Activated CD4-positive, alpha-beta T cell treated with anti-CD3 and anti-CD28 coated beads, Interleukin-2, amount 50 U/mL, for 4 hours (primary cell): ENCODE data around the gene HMG20A.
"Not testable (repeated sequence)": the region's sequence is repeated elsewhere in the genome, so short reads cannot be mapped to it uniquely, and the experiment has no call there.

Source experiments
- DNase-seq, 2 experiments: peaks; one replicate each; pipeline ENCODE4 v3.0.0-alpha.2; 2020

Gene HMG20A

DNA sequence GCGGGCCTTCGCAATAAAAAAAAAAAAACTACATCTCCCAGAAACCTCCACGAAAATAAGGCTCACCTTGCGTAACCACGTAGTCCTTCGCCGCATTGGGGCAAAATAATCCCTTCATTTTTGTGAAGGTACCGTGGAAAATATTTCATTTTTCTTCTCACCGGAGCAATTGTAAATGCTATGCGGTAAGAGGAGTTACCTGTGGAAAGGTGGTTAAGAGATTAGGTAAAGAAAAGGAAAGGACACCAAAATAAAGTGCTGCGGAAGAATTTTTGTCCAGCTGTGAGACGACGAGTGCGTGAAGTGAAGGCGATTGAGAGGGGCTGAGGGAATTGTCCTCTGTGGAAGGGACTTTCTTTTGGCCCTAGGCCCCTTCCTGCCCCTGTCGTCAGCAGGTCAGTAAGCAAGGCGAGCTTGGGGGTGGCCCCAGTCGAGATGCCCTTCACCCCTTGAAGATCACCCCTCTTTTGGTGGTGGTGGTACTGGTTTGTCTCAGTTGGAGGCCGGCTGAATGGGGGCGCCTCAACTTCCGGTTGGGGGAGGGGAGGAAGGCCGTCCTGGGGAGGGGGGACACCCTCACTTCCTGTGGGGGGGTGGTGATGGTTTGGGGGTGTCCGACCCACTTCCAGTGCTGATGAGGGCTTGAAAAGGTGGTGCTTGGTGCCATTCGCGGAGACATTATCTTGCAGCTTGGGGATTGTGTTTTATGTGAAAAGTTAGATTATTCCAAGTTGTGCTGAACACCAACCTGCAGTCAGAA lies at the start of gene HMG20A:
HMG20A (plus strand) TSS at position 279 of the 760 bp plus-strand sequence. CDS start 37,520 bp downstream, outside the sequence.
- peak; percentile 23 to 24 for DNase-seq

DNA sequence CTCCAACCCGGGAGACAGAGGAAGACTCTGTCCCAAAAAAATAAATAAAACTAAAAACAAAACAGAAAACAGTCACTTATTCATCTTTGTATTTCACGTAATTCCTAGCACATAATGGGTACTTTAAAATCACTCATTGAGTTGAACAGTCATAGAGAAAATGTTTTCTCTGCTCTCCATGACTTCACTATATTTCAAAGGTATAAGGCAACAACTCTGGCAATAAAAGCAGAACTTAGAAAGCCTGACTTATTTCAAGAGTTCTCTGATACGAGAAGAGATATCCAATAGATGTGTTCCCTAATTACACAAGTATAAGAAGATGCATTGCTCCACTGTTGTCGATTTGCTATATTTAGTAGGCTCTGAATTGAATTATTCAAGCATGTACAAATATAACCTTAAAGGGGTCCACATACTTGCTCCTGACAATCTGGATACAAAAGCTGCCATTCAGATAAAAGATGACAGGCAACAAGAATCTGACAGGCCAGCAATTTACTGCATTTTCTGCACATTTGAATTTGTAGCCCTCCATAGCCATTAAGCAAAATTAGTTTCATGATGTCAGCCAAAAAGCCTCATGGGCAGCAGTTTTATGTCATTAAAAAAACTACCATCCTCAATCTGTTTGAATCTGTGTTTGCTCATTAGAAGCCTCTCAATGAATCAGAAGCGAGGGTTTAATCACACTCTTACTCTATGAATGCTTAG lies 48.7 kb upstream of the HMG20A start:
- no peak for DNase-seq

DNA sequence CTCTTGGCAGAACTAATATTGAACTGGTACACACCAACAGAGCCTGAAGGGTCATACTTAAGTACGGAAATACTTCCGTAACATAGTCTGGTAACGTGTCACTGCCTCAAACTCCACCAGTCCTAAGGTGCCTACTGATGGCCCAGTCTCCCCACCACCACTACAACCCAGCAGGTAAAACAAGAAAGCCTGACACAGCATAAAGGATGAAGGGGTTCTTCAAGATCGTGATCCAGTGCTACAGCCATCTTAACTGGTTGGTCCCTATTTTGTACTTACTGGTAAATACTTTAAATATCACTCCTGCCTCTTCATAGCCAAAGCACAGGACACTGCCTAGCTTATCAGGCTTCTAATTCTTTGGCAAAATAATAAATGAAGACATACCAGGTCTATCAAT lies 47.2 kb upstream of the HMG20A start:
- no peak for DNase-seq

DNA sequence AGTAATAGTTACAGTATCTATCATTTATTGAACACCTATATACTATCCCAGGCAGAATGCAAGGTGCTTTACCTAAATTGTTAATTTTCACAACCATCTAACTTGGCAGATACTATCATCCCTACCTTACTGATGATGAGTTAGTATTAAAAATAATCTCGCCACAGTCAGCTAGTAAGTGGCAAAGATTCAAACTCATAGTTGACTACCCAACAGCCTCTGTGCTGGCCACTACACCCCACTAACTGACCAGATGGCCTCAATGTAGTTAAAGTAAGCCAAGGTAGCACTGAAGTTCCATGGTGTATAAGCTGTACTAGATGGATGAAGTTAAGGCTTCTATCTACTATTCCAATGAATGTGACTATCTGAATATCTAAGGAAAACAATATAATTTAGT lies 45.6 kb upstream of the HMG20A start:
- DNase-seq, result no peak

DNA sequence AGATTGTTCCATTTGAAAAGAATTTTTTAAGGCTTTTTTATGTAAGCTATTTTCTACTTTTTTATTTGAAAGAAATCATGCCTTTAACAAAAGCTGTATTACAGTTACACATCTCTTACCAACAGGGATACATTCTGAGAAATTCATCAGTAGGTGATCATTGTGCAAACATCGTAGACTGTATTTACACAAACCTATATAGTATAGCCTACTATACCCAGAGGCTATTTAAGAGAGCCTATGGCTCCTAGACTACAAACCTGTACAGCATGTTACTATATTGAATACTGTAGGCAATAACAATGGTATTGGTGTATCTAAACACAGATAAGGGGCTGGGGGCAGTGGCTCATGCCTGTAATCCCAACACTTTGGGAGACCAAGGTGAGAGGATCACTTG lies 43.9 kb upstream of the HMG20A start:
- DNase-seq, result no peak

DNA sequence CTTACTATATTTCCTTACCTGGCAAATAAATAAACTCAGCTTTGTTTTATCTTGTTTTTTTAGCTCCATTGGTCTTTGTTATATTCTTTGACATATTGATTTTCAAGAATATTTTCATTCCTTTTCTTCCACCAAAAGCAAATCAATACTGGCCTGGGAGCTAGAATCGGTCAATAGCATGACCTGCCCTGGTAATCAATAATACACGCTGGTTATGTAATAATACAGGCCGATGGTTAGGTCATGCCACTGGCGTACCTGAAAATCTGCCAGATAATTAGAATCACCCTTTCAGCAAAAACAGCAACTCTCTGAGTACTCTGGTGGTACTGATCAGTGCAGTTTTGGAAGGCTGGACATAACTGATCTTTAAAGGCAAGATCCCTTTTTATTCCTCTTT lies 40.7 kb upstream of the HMG20A start:
- no peak for DNase-seq

DNA sequence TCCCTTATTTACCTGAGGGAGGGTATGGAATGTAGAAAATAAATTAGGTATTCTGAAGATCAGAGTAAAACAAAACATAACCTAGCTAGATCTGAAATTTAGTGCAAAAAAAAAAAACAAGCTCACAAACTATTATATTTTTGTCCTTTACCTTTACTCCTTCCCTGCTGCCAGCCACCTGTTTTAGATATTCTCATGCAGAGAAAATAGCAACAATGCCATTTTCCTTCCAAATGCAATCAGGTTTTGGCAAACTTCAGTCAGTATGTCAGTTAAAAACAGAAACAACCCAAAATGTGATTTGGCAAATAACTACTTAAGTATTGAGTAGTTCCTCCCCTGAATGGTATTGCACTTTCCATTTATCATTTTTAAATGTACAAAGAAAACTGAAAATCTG lies 36.6 kb upstream of the HMG20A start:
- DNase-seq, result no peak

DNA sequence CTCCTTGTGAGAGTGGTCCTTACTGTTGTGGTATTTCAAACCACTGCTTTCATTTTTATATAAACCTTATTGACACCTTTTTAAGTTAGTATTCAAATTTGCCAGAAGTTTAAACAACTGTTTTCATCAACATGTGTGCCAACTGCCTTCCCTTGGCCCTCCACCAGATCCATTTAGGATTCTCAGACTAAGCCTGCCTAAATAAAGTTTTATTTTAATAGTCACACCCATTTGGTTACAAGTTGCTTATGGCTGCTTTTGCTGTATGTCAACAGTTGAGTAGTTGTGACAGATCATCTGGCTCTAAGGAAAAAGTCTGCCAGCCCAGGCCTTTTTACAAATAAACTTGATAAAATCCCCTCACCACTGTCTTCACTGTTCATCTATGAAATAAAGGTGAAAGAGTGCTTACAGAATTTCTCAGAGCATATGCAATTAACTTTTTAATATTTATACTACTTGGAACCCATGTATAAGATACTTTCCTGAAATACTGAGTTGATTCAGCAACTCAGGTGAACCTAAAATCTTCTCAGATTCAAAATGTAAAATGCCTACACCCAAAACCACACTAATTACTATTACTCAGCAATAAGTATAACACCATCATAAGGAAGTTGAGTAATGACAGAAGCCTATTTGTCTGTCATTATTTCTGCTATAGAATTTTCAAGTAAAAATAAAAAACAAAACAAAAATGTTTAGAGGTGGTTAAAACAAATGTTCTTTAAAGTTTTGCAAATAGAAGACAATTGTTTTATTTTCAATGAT lies 35.9 kb upstream of the HMG20A start:
- no peak for DNase-seq

DNA sequence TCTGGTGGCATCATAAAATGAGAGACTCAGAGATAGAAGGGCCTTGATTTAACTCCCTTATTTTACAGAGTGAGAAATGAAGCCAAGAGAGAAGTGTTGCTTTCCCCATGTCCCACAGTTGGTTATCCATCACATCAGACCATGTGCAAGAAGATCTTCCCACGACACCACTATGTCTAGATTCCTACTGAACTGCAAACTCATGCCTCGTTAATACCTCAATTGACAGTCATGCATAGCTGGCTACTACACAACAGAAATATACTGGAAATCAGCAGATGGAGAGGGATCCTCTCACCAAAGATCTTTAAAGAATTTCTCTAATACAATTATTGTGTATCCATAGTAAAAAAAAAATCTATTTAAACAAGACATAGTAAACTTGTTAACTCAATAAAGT lies 34.1 kb upstream of the HMG20A start:
- DNase-seq, result no peak

DNA sequence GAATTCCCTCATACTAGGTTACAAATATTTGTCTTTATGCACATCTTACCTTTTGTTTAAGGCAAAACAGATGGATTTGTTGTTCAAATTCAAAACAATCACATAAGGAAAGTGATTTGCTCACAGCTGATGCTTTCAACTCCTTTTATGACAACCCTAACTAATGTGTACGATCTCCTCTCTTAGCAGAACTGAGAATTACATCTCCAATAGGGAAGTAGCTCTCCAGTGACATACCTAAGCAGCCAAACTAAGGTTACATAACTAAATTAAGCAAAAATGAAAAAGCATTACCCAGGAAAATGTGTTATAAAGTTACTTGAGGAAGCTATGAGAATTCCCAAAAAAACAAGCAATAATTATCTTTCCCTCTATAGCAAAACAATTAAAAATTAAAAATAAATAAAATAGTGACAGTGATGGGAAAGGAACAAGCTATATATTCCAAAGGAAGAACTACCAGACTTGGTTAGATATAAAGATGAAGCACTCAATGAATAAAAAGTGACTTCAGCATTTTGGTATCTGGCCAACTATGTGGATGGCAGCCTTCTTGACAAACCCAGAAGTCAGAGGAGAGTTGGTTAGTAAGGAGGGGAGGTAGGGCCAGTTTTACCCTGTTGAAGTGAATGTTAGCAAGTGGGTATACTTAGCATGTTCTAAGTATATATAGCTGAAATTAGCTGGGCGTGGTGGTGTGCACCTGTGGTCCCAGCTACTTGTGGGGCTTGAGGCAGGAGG lies 33.2 kb upstream of the HMG20A start:
- DNase-seq, result no peak

DNA sequence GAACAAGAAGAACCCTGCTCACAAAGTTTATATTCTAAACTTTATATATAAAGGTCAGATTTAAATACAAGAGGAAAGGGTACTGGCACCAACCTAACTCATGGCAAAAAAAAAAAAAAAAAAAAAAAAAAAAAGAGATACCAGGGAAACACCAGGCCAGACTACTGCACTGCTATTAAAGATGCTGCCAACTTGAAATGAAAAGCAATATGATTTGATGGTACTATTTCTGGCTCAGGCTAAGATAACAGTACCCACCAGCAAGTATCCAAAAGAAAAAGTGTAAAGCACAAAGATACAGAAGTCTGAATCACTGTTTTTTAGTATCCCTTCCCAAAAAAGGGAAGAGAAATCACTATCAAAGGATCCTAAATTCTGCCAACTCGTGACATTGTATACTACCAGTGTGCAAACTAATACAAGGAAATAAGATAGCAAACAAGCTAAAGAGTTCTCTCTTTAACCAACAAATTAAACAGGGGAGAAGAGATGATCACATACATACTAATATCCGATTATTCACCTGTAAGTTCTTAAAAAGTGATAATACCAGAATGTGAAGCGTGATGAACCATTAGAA lies 29.2 kb upstream of the HMG20A start:
- DNase-seq, result no peak

DNA sequence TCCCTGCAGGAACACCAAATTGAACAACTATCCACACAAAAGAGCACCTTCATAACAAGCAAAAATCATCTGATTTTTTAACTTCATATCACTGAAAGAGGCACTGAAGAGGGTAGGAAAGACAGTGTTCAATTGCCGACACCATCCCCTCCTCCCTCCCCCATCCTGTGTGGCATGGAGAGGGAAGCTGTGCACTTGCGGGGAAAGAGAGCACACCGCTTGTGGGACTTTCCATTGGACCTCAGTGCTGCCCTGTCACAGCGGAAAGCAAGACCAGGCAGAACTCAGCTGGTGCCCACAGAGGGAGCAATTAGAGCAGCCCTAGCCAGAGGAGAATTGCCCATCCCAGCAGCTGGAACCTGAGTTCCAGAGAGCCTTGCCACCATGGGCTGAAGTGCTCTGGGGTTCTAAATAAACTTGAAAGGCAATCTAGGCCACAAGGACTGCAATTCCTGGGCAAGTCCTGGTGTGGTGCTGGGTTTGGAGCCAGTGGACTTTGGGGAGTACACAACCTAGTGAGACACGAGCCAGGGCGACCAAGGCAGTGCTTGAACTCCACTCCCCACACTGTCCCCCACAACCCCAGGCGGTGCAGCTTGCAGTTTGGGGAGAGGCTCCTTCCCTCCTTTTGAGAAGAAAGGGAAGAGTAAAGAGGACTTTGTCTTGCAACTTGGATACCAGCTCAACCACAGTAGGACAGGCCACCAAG lies 27.8 kb upstream of the HMG20A start:
- no peak for DNase-seq

DNA sequence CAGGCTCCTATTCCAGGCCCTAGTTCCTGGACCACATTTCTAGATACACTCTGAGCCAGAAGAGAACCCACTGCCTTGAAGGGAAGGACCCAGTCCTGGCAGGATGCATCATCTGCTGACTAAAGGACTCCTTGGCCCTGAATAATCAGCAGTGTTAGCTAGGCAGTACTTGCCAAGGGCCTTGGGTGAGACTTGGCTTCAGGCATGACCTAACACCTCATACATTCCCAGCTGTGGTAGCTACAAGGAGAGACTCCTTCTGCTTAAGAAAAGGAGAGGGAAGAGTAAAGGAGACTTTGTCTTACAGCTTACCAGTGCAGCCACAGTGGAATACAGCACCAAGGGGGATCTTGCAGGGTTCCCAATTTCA lies 27.2 kb upstream of the HMG20A start:
- no peak for DNase-seq

DNA sequence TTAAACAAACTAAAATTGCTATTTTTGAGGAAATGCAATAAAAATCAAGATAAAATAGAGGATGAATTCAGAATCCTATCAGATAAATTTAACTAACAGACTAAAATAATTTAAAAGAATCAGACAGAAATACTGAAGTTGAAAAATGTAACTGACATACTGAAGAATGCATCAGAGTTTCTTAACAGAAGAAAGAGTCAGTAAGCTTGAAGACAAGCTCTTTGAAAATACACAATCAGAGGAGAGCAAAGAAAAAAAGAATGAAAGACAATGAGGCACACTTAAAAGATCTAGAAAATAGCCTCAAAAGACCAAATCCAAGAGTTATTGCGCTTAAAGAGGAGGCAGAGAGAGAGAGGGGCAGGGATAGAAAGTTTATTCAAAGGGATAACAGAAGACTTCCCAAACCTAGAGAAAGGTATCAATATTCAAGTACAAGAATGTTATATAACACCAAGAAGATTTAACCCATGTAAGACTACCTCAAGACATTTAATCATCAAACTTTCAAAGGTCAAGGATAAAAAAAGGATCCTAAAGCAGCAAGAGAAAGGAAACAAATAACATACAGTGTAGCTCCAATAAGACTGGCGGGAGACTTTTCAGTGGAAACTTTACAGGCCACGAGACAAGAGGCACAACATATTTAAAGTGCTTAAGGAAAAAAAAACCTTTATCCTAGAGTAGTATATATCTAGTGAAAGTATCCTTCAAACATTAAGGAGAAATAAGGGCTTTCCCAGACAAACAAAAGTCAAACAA lies 25.5 kb upstream of the HMG20A start:
- no peak for DNase-seq

DNA sequence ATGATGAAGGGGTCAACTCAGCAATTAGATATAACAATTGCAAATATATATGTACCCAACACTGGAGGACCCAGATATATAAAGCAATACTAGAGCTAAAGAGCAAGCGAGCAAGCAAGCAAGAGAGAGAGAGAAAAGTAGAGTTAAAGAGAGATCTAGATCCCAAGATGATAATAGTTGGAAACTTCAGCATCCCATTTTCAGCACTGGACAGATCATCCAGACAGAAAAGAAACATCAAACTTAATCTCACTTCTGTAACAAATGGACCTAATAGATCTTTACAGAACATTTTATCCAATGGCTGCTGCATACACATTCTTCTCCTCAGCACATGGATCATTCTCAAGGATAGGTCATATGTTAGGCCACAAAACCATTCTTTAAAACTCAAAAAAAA lies 24.0 kb upstream of the HMG20A start:
- no peak for DNase-seq

DNA sequence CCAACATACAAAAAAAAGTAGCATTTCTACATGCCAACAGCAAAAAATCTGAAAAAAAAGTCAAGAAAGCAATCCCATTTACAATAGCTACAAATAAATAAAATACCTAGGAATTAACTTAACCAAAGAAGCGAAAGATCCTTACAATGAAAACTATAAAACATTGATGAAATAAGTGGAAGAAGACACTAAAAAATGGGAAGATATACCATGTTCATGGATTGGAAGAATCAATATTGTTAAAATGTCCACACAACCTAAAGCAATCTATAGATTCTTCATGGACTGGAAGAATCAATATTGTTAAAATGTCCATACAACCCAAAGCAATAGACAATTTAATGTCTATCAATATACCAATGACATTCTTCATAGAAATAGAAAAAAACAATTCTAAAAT lies 21.8 kb upstream of the HMG20A start:
- DNase-seq, result no peak

DNA sequence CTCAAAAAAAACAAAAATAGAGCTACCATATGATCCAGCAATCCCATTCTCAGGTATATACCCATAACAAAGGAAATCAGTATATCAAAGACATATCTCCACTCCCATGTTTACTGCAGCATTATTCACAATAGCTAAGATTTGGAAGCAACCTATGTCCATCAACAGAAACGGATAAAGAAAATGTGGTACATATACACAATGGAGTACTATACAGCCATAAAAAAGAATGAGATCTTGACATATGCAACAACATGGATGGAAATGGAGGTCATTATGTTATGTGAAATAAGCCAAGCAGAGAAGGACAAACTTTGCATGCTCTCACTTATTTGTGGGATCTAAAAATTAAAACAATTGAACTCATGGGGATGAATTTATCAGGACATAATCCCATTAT lies 20.4 kb upstream of the HMG20A start:
- no peak for DNase-seq

DNA sequence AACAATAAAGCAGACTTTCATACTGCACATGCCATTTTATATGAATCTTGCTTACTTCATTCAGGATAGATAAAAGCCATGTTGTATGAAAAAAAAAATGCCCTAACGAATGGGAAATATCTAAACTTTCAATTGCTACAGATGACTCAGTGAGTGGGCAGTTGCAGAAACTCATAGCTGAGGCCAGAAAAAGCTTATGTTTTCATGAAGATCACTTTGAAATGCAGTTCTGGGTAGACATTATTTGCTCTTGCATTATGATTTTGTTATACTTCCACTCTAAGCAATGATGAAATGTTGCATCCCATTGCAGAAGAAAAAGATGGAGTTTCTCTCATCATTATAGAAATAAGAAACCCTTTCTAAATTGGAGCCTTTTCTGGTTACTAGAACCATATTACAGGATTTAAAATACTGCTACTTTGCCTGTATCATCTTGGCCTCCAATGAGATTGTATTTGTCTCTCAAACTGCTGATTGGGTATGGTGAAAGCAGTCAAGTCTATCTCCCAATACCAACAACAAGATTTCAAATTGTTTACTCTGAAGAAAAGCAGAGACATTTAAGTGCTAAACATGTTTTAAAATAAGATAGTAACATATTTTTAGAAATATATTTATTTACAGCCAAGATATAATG lies 17.8 kb upstream of the HMG20A start:
- DNase-seq, result no peak

DNA sequence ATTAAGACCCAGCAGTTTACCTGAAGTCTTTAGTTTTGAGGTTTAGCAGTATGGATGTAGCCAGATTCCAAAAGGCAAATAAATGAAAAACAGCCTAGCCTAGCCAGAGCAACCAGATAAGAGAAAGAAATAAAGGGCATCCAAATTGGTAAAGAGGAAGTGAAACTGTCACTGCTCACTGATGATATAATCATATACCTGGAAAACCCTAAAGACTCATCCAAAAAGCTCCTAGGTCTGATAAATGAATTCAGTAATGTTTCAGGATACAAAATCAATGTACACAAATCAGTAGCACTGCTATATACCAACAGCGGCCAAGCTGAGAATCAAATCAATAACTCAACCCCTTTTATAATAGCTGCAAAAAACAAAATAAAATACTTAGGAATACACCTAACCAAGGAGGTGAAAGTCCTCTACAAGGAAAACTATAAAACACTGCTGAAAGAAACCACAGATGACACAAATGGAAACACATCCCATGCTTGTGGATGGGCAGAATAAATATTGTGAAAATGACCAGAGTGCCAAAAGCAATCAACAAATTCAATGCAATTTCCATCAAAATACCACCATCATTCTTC lies 14.4 kb upstream of the HMG20A start:
- not testable (repeated sequence) for DNase-seq

DNA sequence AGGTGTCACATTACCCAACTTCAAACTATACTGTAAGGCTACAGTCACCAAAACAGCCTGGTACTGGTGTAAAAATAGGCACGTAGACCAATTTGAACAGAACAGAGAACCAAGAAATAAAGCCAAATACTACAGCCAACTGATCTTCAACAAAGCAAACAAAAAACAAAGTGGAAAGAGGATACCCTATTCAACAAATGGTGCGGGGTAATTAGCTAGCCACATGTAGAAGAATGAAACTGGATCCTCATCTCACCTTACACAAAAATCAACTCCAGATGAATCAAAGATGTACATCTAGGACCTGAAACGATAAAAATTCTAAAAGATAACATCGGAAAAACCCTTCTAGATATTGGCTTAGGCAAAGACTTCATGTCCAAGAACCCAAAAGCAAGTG lies 13.8 kb upstream of the HMG20A start:
- no peak for DNase-seq
